Measurements from ENCODE around the gene TRIM66. TPM values are rescaled to one million over a fixed set of nuclear protein-coding genes. Genes with fewer than 3 reads are reported as not detected.

The TRIM66 gene
- total and polyA plus RNA-seq, 9 of the 15 experiments (the other 6 are each of a cell fraction or from before 2014, with no cell fraction given) = 1.1 to 7.3 (median 4.9) TPM

DNA sequence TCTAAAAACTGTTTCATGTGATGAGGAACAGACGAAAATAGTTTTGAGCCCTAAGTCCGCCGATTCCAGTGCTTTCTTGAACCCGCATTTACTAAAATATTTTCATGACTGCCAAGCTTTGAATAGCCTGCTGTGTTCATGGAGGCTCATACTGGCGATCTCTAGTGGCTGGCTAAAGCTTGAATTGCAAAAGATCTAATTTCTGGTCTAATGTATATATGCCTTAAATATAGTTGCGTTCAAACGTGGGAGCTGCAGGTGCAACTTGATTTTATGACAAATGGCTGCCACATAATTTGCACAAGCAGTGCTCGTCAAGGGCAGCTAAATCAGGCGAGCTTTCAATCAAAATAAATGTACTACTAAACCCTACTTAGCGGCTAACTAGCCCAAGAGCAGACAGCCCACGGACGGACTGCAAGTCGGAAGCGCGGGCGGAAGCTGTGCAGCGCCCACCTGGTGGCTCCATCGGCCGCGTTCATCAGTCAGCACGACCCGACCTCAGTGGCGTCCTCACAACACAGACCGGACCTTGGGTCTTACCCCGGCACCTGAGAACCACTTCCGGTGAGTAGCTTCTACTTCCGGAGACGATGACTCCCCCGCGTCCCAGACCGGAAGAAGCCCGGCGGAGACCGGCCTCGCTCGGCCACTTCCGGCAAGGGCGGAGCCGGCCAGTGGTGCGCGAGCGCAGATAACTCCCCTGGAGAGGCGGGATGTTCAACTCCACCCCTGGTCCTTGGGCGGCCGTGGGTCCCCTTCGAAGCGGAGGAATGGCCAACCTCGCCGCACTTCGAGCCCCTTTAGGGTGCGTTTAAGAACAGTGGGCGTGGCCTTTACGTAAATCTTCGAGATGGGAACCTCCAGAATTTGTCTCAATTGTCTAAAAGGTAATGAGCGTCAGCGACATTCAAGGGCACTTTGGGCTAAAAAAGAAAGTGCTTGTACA, 6.2 kb upstream of the TRIM66 start (continued):
- TF ChIP-seq, protein P1, sequence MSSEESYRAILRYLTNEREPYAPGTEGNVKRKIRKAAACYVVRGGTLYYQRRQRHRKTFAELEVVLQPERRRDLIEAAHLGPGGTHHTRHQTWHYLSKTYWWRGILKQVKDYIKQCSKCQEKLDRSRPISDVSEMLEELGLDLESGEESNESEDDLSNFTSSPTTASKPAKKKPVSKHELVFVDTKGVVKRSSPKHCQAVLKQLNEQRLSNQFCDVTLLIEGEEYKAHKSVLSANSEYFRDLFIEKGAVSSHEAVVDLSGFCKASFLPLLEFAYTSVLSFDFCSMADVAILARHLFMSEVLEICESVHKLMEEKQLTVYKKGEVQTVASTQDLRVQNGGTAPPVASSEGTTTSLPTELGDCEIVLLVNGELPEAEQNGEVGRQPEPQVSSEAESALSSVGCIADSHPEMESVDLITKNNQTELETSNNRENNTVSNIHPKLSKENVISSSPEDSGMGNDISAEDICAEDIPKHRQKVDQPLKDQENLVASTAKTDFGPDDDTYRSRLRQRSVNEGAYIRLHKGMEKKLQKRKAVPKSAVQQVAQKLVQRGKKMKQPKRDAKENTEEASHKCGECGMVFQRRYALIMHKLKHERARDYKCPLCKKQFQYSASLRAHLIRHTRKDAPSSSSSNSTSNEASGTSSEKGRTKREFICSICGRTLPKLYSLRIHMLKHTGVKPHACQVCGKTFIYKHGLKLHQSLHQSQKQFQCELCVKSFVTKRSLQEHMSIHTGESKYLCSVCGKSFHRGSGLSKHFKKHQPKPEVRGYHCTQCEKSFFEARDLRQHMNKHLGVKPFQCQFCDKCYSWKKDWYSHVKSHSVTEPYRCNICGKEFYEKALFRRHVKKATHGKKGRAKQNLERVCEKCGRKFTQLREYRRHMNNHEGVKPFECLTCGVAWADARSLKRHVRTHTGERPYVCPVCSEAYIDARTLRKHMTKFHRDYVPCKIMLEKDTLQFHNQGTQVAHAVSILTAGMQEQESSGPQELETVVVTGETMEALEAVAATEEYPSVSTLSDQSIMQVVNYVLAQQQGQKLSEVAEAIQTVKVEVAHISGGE (CRISPR knock-in tag; IDR thresholded peaks at IDR 0.05) = peak in 2 of 3 experiments; percentile 90 to 98; a peak in 5 of 6 replicates
- TF ChIP-seq IRF2 (CRISPR knock-in tag; IDR thresholded peaks at IDR 0.05) = no peak
- TF ChIP-seq SP2 (IDR thresholded peaks at IDR 0.05; ENCODE audit: extremely low read depth, low read depth, low read length, poor library complexity, severe bottlenecking) = no peak
- TF ChIP-seq, protein P2, sequence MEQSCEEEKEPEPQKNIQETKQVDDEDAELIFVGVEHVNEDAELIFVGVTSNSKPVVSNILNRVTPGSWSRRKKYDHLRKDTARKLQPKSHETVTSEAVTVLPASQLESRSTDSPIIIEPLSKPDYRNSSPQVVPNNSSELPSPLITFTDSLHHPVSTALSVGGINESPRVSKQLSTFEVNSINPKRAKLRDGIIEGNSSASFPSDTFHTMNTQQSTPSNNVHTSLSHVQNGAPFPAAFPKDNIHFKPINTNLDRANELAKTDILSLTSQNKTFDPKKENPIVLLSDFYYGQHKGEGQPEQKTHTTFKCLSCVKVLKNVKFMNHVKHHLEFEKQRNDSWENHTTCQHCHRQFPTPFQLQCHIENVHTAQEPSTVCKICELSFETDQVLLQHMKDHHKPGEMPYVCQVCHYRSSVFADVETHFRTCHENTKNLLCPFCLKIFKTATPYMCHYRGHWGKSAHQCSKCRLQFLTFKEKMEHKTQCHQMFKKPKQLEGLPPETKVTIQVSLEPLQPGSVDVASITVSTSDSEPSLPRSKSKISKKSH (CRISPR knock-in tag; IDR thresholded peaks at IDR 0.05) = no peak
- TF ChIP-seq, protein P3, sequence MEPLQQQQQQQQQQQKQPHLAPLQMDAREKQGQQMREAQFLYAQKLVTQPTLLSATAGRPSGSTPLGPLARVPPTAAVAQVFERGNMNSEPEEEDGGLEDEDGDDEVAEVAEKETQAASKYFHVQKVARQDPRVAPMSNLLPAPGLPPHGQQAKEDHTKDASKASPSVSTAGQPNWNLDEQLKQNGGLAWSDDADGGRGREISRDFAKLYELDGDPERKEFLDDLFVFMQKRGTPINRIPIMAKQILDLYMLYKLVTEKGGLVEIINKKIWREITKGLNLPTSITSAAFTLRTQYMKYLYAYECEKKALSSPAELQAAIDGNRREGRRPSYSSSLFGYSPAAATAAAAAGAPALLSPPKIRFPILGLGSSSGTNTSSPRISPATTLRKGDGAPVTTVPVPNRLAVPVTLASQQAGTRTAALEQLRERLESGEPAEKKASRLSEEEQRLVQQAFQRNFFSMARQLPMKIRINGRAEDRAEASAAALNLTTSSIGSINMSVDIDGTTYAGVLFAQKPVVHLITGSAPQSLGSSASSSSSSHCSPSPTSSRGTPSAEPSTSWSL (CRISPR knock-in tag; IDR thresholded peaks at IDR 0.05; ENCODE audit: borderline replicate concordance) = no peak
- TF ChIP-seq, protein P4, sequence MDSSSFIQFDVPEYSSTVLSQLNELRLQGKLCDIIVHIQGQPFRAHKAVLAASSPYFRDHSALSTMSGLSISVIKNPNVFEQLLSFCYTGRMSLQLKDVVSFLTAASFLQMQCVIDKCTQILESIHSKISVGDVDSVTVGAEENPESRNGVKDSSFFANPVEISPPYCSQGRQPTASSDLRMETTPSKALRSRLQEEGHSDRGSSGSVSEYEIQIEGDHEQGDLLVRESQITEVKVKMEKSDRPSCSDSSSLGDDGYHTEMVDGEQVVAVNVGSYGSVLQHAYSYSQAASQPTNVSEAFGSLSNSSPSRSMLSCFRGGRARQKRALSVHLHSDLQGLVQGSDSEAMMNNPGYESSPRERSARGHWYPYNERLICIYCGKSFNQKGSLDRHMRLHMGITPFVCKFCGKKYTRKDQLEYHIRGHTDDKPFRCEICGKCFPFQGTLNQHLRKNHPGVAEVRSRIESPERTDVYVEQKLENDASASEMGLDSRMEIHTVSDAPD (CRISPR knock-in tag; IDR thresholded peaks at IDR 0.05) = no peak
- TF ChIP-seq ZNF583 (CRISPR knock-in tag; IDR thresholded peaks at IDR 0.05) = 0 out of 2 replicates have a peak, but pooled peaks have one; percentile 42
- no peak for TF ChIP-seq NUFIP1 (IDR thresholded peaks at IDR 0.05; ENCODE audit: partially characterized antibody)
- peak; percentile 78 for TF ChIP-seq KLF16 (IDR thresholded peaks at IDR 0.05)
- TF ChIP-seq CEBPG (CRISPR knock-in tag; IDR thresholded peaks at IDR 0.05) = no peak
- no peak for TF ChIP-seq CEBPG (tag; conservative IDR thresholded peaks at IDR 0.05 in 1 of 2, IDR thresholded peaks at IDR 0.05 in 1 of 2)
- peak; percentile 58 to 76; a peak in 3 of 4 replicates for TF ChIP-seq MAZ (CRISPR knock-in tag; conservative IDR thresholded peaks at IDR 0.05 in 1 of 2, IDR thresholded peaks at IDR 0.05 in 1 of 2)
- no peak for TF ChIP-seq ZNF274 (IDR thresholded peaks at IDR 0.05; ENCODE audit: borderline replicate concordance, low read depth, low read length)
- no peak for TF ChIP-seq ZKSCAN8 (CRISPR knock-in tag; IDR thresholded peaks at IDR 0.05)
- TF ChIP-seq XRCC5 (IDR thresholded peaks at IDR 0.05; ENCODE audit: low read depth, low read length) = peak; percentile 26; the same call in 1 of the 2 replicates
- TF ChIP-seq PHB (CRISPR knock-in tag; IDR thresholded peaks at IDR 0.05) = no peak
- TF ChIP-seq KLF6 (CRISPR knock-in tag; IDR thresholded peaks at IDR 0.05; ENCODE audit: borderline replicate concordance) = no peak

Data from K562 (cell line).